Dermis blood vessel endothelial cell (primary cell): Measurements from ENCODE around the gene CDH13. TPM values are rescaled to one million over a fixed set of nuclear protein-coding genes. Genes with fewer than 3 reads are reported as not detected.
A peak's percentile ranks its signal among the peaks of the same experiment; 100 is the strongest.

Source experiments
- DNase-seq: peaks from one replicate; pipeline ENCODE4 v3.0.0; 2010
- total RNA-seq: library from RNA; depleted of rRNA; stranded (reverse); fragments of >200 nt; gene quantifications from 2 replicates; pipeline ENCODE4 v1.2.3, GENCODE V29; 2014

The CDH13 gene
- total RNA-seq, 1 donor from 2014 or later = 135 TPM

GRCh38 chr16:83826146-83826913, 1199.6 kb downstream of the CDH13 start:
- peak; percentile 81 for DNase-seq

- DNase-seq = no peak
Measured at GRCh38 chr16:83830091-83830768, 1203.5 kb downstream of the CDH13 start.

GRCh38 chr16:83830769-83831455, 1204.1 kb downstream of the CDH13 start:
- no peak for DNase-seq

GRCh38 chr16:83831456-83831987, 1204.8 kb downstream of the CDH13 start:
- DNase-seq = no peak

GRCh38 chr16:83833921-83834320, 1207.2 kb downstream of the CDH13 start:
- no peak for DNase-seq

GRCh38 chr16:83835586-83836566, 1209.1 kb downstream of the CDH13 start:
- DNase-seq = peak; percentile 88

- no peak for DNase-seq
Measured at GRCh38 chr16:83837566-83837965, 1210.8 kb downstream of the CDH13 start.

- no peak for DNase-seq
Measured at GRCh38 chr16:83838151-83838550, 1211.4 kb downstream of the CDH13 start.

- DNase-seq = no peak
Measured at GRCh38 chr16:83839561-83839960, 1212.8 kb downstream of the CDH13 start.

- DNase-seq = no peak
Measured at GRCh38 chr16:83840060-83840617, 1213.4 kb downstream of the CDH13 start.

GRCh38 chr16:83842291-83842690, 1215.5 kb downstream of the CDH13 start:
- DNase-seq = no peak

GRCh38 chr16:83842756-83843507, 1216.2 kb downstream of the CDH13 start:
- no peak for DNase-seq

- DNase-seq = no peak
Measured at GRCh38 chr16:83843657-83844056, 1216.9 kb downstream of the CDH13 start.

- no peak for DNase-seq
Measured at GRCh38 chr16:83845263-83845662, 1218.5 kb downstream of the CDH13 start.

GRCh38 chr16:83847371-83848225, 1220.8 kb downstream of the CDH13 start:
- peak; percentile 39 for DNase-seq

- no peak for DNase-seq
Measured at GRCh38 chr16:83849421-83849820, 1222.7 kb downstream of the CDH13 start.
